Measurements from ENCODE around the gene SIPA1L3.

GRCh38 chr19:37972803-37973202 is 65.8 kb downstream of the SIPA1L3 start:
- TF ChIP-seq CTCF (IDR thresholded peaks at IDR 0.05; ENCODE audit: low read length) (no peak), EZH2phosphoT487 (IDR thresholded peaks at IDR 0.05; ENCODE audit: low read length) (no peak)
